Spinal cord (tissue), 10 donors: ENCODE results near the gene FBRSL1. TPM values are rescaled to one million over a fixed set of nuclear protein-coding genes. Genes with fewer than 3 reads are reported as not detected.
A peak's percentile ranks its signal among the peaks of the same experiment; 100 is the strongest.

Source experiments
- DNase-seq, 6 donors: peaks; one replicate each; pipeline versions ENCODE4 v3.0.0 to v3.0.0-alpha.2; 2013 to 2015; ENCODE audit warnings: low spot score in 6 of 6, low read depth in 4 of 6
- H3K27ac ChIP-seq: one replicate; pipeline ENCODE4 v1.5.1; 2013; ENCODE audit warnings: low read depth, low read length, control low read depth
- H3K27me3 ChIP-seq: one replicate; pipeline ENCODE4 v1.6.1; 2013; ENCODE audit warnings: low read length; ENCODE audit not compliant: control insufficient read depth, insufficient read depth
- H3K36me3 ChIP-seq: one replicate; pipeline ENCODE4 v1.6.1; 2013; ENCODE audit warnings: low read length; ENCODE audit not compliant: control insufficient read depth, insufficient read depth
- H3K4me1 ChIP-seq: one replicate; pipeline ENCODE4 v1.6.1; 2013; ENCODE audit warnings: low read length; ENCODE audit not compliant: control insufficient read depth, insufficient read depth
- H3K4me3 ChIP-seq: one replicate; pipeline ENCODE4 v1.5.1; 2013; ENCODE audit warnings: low read depth, low read length, control low read depth
- H3K9me3 ChIP-seq: one replicate; pipeline ENCODE4 v1.6.1; 2013; ENCODE audit warnings: low read length; ENCODE audit not compliant: control insufficient read depth, insufficient read depth
- WGBS: methylation state at CpG from one replicate; pipeline ENCODE4 v1.1.5; 2013; ENCODE audit warnings: missing lambda C conversion rate; ENCODE audit not compliant: insufficient coverage; 5-methylcytosine and 5-hydroxymethylcytosine counted together
- polyA plus RNA-seq, 2 donors: library from polyadenylated mRNA; unstranded; fragments of 120-200 nt; gene quantifications; one replicate each; pipeline ENCODE4 v1.2.1, GENCODE V29; 2013; ENCODE audit not compliant: insufficient read length in 2 of 2
- total RNA-seq, 2 donors: library from RNA; depleted of rRNA in 1 of 2; stranded (reverse); fragments of 120-200 nt in 1 of 2; fragments of >200 nt in 1 of 2; gene quantifications; one replicate each; pipeline versions ENCODE4 v1.2.3 to v1.2.4, GENCODE V29; 2013 to 2014
- donor health status: healthy.

The FBRSL1 gene
- total and polyA plus RNA-seq, 4 donors, result 4.1 to 106 (median 54.0) TPM

DNA sequence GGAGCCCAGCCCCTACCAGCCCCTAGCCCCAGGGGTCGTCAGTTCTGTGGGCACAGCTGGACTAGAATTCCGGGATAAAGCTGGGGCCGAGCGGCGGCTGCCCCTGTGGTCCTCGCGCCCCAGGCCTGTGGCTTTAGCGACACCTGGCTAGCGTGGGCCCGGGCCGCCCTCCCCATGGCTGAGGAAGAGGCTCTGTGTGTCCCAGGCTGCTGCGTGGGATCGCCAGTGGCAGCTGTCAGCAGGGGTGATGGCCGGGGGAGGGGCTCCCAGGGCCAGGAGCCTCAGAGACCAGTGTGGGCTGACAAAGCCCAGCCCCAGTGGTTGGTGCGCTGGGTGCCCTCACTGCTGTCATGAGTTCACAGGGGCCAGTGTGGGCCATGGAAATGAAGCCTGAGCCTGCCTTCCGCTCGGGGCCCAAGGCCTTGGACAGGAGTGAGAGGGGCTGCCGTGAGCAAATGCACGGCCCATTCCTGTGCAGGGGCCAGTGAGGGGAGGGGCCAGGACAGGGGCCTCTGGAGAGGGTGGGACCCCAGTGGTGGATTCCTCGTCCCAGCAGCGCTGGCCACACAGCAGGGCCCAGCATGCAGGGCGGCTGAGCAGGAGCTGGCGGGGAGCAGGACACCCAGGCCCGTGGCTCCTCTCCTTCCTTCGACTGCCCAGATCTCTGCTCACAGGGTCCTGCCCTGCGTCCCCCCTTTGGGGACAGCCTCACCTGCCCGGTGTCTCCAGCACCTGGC, 11.4 kb downstream of the FBRSL1 start:
- H3K36me3 ChIP-seq, result peaks cover 81% of the 10 kb centered on the region
- no peaks in the 10 kb centered on the region for H3K27me3 ChIP-seq
- no peak for DNase-seq
- WGBS, result 71% methylated on average over 19 of the region's 27 CpGs
- no peak overlapping the region for H3K4me3 ChIP-seq
- no peaks in the 10 kb centered on the region for H3K9me3 ChIP-seq
- H3K27ac ChIP-seq, result no peak overlapping the region
- H3K4me1 ChIP-seq, result peaks cover 80% of the 10 kb centered on the region

GRCh38 chr12:132502149-132502881, 12.4 kb downstream of the FBRSL1 start:
- whole genome bisulfite sequencing, result 69% methylated on average over 16 of the region's 24 CpGs
- Histone ChIP-seq H3K4me1 (peaks cover 86% of the 10 kb centered on the region), H3K36me3 (peaks cover 82% of the 10 kb centered on the region), H3K4me3 (no peak overlapping the region), H3K27ac (no peak overlapping the region), H3K9me3 (no peaks in the 10 kb centered on the region), H3K27me3 (no peaks in the 10 kb centered on the region)
- no peak for DNase-seq

DNA sequence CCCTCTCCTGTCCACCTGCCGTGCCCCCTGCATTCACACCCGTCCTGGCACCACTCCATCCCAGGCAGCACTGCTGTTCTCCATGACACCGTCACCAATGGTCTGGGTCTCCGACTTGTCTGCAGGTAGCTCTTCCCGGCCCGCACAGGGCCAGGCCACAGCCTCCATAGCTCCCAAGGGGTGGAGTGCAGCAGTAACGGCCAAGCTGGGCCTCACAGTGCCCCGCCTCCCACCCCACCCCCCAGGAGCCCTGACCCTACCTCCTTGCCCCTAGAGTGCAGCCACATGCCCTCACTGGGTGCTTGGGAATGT, 12.9 kb downstream of the FBRSL1 start:
- Histone ChIP-seq H3K27ac (no peak overlapping the region), H3K4me3 (no peak overlapping the region), H3K36me3 (peaks cover 80% of the 10 kb centered on the region), H3K4me1 (peaks cover 85% of the 10 kb centered on the region), H3K27me3 (no peaks in the 10 kb centered on the region), H3K9me3 (no peaks in the 10 kb centered on the region)
- 72% methylated on average over 8 of the region's 8 CpGs for WGBS
- DNase-seq, result no peak

- H3K27ac ChIP-seq, result no peak overlapping the region
- no peaks in the 10 kb centered on the region for H3K27me3 ChIP-seq
- no peak for DNase-seq
- no peak overlapping the region for H3K4me3 ChIP-seq
- WGBS, result 73% methylated on average over 5 of the region's 5 CpGs
- no peaks in the 10 kb centered on the region for H3K9me3 ChIP-seq
- peaks cover 79% of the 10 kb centered on the region for H3K4me1 ChIP-seq
- peaks cover 80% of the 10 kb centered on the region for H3K36me3 ChIP-seq
These were observed 13.8 kb downstream of the FBRSL1 start for GRCh38 chr12:132503618-132504204.

- H3K4me1 ChIP-seq, result peaks cover 72% of the 10 kb centered on the region
- no peaks in the 10 kb centered on the region for H3K27me3 ChIP-seq
- H3K27ac ChIP-seq, result no peak overlapping the region
These were observed 15.3 kb downstream of the FBRSL1 start for GRCh38 chr12:132505105-132505851.

GRCh38 chr12:132505852-132506219, 15.9 kb downstream of the FBRSL1 start:
- Histone ChIP-seq H3K4me3 (no peak overlapping the region), H3K27ac (no peak overlapping the region), H3K4me1 (peaks cover 68% of the 10 kb centered on the region), H3K9me3 (no peaks in the 10 kb centered on the region), H3K27me3 (no peaks in the 10 kb centered on the region), H3K36me3 (peaks cover 81% of the 10 kb centered on the region)
- DNase-seq, result no peak
- 62% methylated on average over 10 of the region's 10 CpGs for WGBS

More at GRCh38 chr12:132505105-132505851, 15.3 kb downstream of the FBRSL1 start:
- no peak overlapping the region for H3K4me3 ChIP-seq
- H3K9me3 ChIP-seq, result no peaks in the 10 kb centered on the region
- WGBS, result 82% methylated on average over 27 of the region's 27 CpGs
- H3K36me3 ChIP-seq, result peaks cover 80% of the 10 kb centered on the region
- DNase-seq, result no peak

- Histone ChIP-seq H3K27me3 (no peaks in the 10 kb centered on the region), H3K4me3 (no peak overlapping the region), H3K4me1 (peaks cover 68% of the 10 kb centered on the region), H3K27ac (peak overlapping the region; percentile 22), H3K36me3 (peaks cover 81% of the 10 kb centered on the region), H3K9me3 (no peaks in the 10 kb centered on the region)
- peak in 2 of 6 donors; percentile 70 to 80 for DNase-seq
- 34% methylated on average over 28 of the region's 32 CpGs for WGBS
These were observed 16.6 kb downstream of the FBRSL1 start for GRCh38 chr12:132506328-132507160.

GRCh38 chr12:132507161-132507538, 17.2 kb downstream of the FBRSL1 start:
- Histone ChIP-seq H3K27me3 (no peaks in the 10 kb centered on the region), H3K36me3 (peaks cover 80% of the 10 kb centered on the region), H3K27ac (peak overlapping the region; percentile 22), H3K4me1 (peaks cover 67% of the 10 kb centered on the region), H3K4me3 (no peak overlapping the region), H3K9me3 (no peaks in the 10 kb centered on the region)
- WGBS, result 83% methylated on average over 15 of the region's 15 CpGs
- no peak for DNase-seq
